Upper lobe of right lung (tissue), 1 donor: ENCODE results near the gene SLC39A12. TPM values are rescaled to one million over a fixed set of nuclear protein-coding genes. Genes with fewer than 3 reads are reported as not detected.

Experiments used
- ATAC-seq: fragments of 200-7000 bp; cut with Tn5 transposase; one replicate; pipeline ENCODE4 v1.9.1; 2020; ENCODE audit warnings: mild to moderate bottlenecking, moderate library complexity
- DNase-seq: peaks from one replicate; pipeline ENCODE4 v3.0.0-alpha.2; 2020
- H3K27ac ChIP-seq: fragments of 200-600 bp; one replicate; pipeline ENCODE4 v1.8.0; 2022
- H3K27me3 ChIP-seq: fragments of 200-600 bp; one replicate; pipeline ENCODE4 v1.8.0; 2022; ENCODE audit warnings: mild to moderate bottlenecking
- H3K36me3 ChIP-seq: fragments of 200-600 bp; one replicate; pipeline ENCODE4 v1.8.0; 2022
- H3K4me1 ChIP-seq: fragments of 200-600 bp; one replicate; pipeline ENCODE4 v1.8.0; 2022
- H3K4me3 ChIP-seq: fragments of 200-600 bp; one replicate; pipeline ENCODE4 v1.8.0; 2022; ENCODE audit warnings: mild to moderate bottlenecking
- H3K9me3 ChIP-seq: fragments of 200-600 bp; one replicate; pipeline ENCODE4 v1.8.0; 2022
- intact Hi-C: fragments of 100-400 bp; cut with DNase I; formaldehyde crosslinking; loops from one replicate; pipeline ENCODE4 v1.11.0; 2022
- total RNA-seq: library from RNA; stranded (reverse); fragmentation: NEBNext Ultra II Directional; extraction: Animal tissue kit (Norgen Biotek cat#: 25700); gene quantifications from one replicate; pipeline ENCODE4 v1.2.1, GENCODE V29; 2021
- TF ChIP-seq, protein P1 (sequence below): fragments of 200-600 bp; IDR thresholded peaks from one replicate; pipeline ENCODE4 v1.8.0; 2022; ENCODE audit warnings: antibody characterized with exemption
- donor health status: DM: no; HTN: yes; CAD: no; lungs with severe emphysema.

Gene SLC39A12
- total RNA-seq, 1 donor from 2014 or later = 0.29 TPM

DNA sequence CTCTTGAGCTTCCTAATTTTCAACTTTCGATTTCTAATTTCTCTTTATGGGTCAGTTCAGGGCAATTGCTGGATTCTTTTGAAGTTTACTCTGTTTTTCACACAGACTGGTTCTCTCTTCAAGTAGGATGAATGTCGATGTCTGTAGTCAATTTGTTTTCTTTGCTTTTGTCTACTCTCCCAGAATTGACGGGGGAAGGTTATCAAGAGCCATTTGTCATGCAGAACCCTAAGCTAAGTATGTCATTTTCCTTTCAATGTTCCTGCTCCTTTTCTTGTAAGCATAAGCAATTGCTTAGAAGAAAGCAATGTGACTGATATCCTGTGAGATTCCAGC is 53.7 kb downstream of the SLC39A12 start:
- no peak overlapping the region for H3K4me3 ChIP-seq
- DNase-seq = no peak
- no peaks in the 10 kb centered on the region for H3K4me1 ChIP-seq
- no peaks in the 10 kb centered on the region for H3K27me3 ChIP-seq
- no peak for ATAC-seq
- H3K27ac ChIP-seq = no peak overlapping the region
- intact Hi-C loops = no loop called here
- TF ChIP-seq, protein P1, sequence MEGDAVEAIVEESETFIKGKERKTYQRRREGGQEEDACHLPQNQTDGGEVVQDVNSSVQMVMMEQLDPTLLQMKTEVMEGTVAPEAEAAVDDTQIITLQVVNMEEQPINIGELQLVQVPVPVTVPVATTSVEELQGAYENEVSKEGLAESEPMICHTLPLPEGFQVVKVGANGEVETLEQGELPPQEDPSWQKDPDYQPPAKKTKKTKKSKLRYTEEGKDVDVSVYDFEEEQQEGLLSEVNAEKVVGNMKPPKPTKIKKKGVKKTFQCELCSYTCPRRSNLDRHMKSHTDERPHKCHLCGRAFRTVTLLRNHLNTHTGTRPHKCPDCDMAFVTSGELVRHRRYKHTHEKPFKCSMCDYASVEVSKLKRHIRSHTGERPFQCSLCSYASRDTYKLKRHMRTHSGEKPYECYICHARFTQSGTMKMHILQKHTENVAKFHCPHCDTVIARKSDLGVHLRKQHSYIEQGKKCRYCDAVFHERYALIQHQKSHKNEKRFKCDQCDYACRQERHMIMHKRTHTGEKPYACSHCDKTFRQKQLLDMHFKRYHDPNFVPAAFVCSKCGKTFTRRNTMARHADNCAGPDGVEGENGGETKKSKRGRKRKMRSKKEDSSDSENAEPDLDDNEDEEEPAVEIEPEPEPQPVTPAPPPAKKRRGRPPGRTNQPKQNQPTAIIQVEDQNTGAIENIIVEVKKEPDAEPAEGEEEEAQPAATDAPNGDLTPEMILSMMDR = no peak
- H3K36me3 ChIP-seq = no peaks in the 10 kb centered on the region
- H3K9me3 ChIP-seq = no peaks in the 10 kb centered on the region

DNA sequence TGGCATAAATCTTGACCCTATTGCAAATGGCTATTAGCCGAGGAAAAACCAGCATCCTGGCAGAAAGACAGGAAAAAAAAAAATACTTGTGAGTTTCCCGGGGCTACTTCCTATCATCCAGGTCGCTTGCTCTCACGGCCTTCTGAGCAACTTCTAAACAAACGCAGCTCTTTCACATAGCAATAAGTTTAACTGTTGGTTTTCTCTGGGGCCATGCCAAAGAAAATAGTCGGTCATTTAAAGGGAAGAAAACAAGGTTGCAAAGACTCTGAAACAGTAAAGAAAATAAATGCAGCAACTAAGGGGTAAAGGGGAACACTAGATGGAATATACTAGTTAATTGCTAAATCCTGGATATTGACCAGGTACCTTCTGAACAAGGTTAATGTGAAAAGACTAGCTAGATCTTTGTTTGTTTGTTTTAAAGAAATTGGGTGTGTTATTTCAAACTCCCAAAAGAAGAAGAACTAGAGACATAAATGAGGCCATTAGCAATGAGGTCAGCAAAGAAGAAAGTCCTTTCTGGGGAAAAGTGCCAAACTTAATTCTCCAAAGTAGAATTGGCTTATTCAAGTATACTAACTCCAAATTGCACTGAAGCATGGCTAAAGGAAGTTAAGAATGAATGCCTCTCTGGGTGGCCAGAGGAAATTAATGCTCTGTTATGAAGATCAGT is 54.2 kb downstream of the SLC39A12 start:
- intact Hi-C loops = no loop called here
- H3K27ac ChIP-seq = no peak overlapping the region
- no peak for ATAC-seq

DNA sequence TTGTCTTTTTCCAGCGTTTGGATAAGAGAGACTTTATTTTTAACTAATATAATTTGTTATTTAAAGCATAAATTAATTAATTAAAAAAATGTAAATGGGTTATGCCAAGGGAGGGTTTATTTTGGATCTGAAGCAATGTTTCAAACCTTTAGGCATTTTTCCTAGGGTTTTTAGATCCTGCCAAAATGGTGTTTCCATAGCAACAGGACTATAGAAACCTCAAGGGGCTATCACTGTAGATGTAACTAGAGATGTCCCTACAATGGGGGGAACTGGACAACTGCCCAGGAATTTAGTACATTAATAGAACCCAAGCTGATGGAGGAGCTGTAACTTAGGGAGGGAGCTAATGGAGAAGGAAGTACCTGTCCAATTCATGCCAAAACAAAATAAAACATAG is 57.3 kb downstream of the SLC39A12 start:
- H3K27ac ChIP-seq = no peak overlapping the region
- no peaks in the 10 kb centered on the region for H3K4me1 ChIP-seq
- intact Hi-C loops = no loop called here
- H3K9me3 ChIP-seq = no peaks in the 10 kb centered on the region
- no peak for DNase-seq
- H3K36me3 ChIP-seq = no peaks in the 10 kb centered on the region
- ATAC-seq = no peak
- TF ChIP-seq, protein P1 = no peak
- no peaks in the 10 kb centered on the region for H3K27me3 ChIP-seq
- no peak overlapping the region for H3K4me3 ChIP-seq

More for the DNA sequence above, 54.2 kb downstream of the SLC39A12 start:
- H3K9me3 ChIP-seq = no peaks in the 10 kb centered on the region
- TF ChIP-seq, protein P1 = no peak
- H3K36me3 ChIP-seq = no peaks in the 10 kb centered on the region
- H3K4me1 ChIP-seq = no peaks in the 10 kb centered on the region
- no peaks in the 10 kb centered on the region for H3K27me3 ChIP-seq
- no peak for DNase-seq
- no peak overlapping the region for H3K4me3 ChIP-seq

DNA sequence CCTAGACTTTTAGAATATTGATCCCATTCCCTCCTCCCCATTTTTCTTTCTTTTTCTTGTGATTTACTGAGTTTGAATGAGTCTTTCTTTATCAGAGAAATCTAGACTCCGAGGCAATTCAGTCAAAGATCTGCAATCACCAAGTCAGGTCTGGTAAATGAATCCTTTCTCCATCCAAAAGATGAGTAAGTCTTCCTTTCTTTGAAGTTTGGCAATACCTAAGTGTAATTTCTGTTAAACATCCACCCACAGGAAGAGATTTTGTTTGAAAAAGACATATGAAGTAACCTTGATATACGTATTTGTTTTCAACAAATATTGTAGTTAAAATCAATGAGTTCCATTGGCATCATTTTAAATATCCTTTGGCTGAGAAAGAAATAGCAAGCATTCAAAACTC is 58.3 kb downstream of the SLC39A12 start:
- Histone ChIP-seq H3K27me3 (no peaks in the 10 kb centered on the region), H3K9me3 (no peaks in the 10 kb centered on the region), H3K4me3 (no peak overlapping the region), H3K4me1 (no peaks in the 10 kb centered on the region), H3K36me3 (no peaks in the 10 kb centered on the region), H3K27ac (no peak overlapping the region)
- DNase-seq (no peak), ATAC-seq (no peak)
- TF ChIP-seq, protein P1 = no peak
- intact Hi-C loops = no loop called here

DNA sequence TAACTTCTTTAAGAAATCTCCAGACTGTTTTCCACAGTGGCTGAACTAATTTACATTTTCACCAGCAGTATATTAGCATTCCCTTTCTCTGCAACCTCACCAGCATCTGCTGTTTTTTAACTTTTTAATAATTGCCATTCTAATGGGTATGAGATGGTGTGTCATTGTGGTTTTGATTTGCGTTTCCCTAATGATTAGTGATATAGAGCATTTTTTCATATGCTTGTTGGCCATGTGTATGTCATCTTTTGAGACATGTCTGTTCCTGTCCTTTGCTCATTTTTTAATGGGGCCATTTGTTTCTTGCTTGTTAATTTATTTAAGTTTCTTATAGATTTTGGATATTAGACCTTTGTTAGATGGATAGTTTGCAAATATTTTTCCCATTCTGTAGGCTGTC is 68.8 kb downstream of the SLC39A12 start:
- Histone ChIP-seq H3K4me3 (no peak overlapping the region), H3K9me3 (no peaks in the 10 kb centered on the region), H3K27ac (no peak overlapping the region), H3K4me1 (no peaks in the 10 kb centered on the region), H3K36me3 (no peaks in the 10 kb centered on the region), H3K27me3 (no peaks in the 10 kb centered on the region)
- DNase-seq (no peak), ATAC-seq (no peak)
- TF ChIP-seq, protein P1 = no peak
- intact Hi-C loops = no loop called here
